HL-60/S4 (cell line): ENCODE data around the gene CREB5.

Source experiments
- in situ Hi-C: fragments of 300-500 bp; cut with MboI; formaldehyde crosslinking; loops from 2 replicates; pipeline ENCODE4 v1.14.3; 2022; ENCODE audit warnings: low sequenced_read_pairs

Gene CREB5

DNA sequence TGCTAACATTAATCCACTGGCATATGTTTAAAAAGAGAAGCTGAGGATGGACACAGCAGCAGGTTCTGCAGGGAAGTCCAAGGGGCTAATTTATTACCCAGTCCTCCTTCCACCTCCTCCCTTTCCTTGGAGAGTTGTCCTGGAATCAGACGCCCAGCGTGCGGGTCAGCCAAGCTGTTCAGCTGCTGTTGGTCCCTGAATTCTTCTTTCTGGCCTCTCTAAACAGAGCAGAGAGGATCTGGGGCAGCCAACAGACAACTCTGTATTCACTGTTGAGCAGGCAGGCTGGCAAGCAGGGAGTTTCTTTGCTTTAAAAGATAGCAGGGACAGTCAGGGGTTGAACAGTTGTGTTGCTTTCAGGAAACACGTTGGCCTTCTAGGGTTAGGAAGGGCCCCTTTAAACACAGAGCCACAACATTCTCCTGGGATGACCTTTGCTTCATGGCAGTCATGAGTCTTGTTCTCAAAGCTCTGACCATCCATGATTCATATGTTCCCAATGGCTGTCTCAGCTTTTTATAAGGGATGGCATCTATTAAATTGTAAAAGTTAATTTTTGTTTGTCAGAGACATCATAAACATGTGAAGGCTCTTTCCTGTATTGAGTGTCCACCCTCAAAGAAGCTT, 217.0 kb downstream of the CREB5 start:
- in situ Hi-C loops, result no loop called here

DNA sequence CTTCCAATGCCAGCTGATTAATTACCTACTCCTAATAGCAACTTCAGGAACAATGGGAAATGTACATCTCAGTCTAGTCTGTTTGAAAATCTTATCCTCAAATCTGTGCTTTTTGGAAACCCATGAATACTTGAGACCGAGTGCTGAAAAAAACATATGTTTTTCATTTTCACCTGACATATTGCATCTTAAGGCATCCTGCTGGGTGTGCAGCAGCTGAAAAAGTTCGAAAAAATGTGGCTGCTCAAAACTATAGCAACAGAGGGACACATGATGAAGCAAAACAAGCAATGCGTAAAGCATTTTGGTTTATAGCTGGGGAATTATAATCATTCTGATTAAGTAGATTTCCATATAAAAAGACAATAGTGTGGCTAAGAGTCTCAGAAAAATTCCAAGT, 218.0 kb downstream of the CREB5 start:
- in situ Hi-C loops, result no loop called here

DNA sequence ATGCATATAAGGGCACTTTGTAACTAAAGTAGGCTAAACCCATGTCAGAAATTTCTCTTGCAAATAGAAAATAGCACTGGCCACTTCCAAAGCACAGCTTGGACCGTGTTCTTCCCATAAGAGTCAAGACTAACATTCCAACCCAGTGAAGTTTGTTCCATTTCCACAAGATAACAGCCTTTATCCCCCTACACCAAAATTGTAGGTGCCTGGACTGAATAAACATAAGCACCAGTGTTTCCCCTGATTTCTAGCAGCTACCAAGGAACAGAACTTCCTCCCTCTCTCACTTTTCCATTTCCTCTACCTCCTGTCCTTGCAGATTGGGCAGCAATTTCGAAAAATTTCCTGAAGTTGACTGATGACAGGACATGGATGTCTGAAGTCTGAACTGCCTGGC, 219.7 kb downstream of the CREB5 start:
- in situ Hi-C loops, result no loop called here

DNA sequence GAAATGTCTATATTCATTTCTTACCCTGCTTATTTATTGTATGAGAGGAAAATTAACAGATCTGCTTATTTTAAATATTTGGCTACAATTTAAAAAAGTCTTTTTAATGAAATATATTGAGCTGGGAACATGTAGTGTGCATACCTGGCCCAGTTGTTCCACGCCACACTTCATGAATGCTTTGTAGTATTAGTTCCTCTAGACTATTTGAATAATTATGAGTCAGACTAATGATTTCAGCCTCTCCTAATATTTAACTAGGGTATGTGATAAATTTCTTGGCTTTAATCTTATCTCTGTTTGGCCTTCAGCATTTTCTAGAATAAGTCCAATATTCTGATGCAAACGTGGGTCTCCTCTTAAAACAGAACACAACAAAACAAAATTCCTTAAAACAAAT, 226.6 kb downstream of the CREB5 start:
- in situ Hi-C loops, result no loop called here

DNA sequence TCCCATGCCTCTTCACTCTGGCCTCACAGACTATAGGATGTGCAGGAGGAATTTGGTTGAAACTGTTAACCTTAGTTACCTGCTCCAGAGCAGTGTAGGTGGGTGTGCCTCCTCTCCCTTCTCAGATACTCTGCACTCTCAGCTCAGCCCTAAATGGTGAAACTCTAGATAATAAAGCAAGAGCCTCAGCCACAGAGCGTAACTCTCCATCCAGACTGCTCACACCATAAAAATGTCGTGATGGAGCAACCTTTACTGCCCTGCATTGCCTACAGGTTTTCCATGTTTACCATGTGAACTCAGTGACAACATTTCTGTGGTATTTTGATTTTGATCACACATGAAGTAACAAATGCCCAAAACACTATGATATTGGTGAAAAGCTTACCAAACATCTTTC, 227.7 kb downstream of the CREB5 start:
- in situ Hi-C loops, result no loop called here

DNA sequence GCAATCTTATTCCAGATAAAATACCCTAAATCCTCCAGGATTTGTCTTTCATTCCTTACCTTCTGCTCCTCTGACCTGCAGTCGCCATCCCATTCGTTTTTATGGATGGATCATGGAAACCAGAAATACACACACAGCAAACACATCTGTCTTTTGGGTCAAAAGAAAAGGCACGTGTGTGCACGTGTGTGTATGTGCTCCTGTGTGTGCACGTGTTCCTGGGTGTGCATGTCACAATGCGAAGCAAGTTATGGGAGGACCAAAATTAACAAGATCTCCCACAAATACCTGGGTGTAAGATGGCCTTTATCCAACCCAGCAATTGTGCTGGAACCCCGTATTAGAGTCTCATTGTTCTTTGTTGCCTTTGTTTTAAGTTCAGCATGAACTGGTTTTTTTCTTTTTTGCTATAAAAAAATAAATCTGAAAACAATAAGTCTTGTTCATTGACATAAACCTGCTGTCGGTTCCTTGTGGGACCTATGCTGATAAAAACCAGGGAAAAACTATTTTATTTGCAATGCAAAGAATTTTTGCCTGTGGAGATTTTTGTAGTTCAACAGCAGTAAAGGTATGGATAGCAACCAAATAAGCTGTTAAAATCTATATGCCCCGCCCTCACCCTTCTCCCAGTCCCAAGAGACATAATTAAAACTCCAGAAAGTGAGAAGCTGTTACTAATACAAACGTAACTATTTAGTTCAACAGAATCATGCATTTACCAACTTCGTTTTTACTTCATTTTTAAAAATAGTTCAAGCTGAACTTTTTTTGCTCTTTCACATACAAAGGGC, 229.6 kb downstream of the CREB5 start:
- in situ Hi-C loops, result no loop called here

DNA sequence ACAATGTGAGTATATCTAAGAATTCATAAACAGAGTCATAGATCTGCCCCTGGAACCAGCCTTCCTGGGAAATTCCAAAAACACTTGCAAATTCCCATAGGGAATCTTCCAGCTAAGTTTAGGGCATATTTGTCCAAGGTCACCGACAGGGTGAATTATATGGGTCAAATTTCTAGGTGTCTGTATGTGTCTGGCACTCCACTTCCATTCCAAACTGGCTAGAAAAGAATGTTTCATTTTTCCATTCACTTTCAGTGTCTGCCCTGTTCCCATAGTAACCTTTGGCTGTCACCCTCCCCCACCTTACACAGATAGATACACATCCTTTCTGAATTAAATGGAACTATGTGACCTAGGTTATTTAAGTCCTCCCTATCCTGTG, 230.9 kb downstream of the CREB5 start:
- in situ Hi-C loops, result no loop called here

DNA sequence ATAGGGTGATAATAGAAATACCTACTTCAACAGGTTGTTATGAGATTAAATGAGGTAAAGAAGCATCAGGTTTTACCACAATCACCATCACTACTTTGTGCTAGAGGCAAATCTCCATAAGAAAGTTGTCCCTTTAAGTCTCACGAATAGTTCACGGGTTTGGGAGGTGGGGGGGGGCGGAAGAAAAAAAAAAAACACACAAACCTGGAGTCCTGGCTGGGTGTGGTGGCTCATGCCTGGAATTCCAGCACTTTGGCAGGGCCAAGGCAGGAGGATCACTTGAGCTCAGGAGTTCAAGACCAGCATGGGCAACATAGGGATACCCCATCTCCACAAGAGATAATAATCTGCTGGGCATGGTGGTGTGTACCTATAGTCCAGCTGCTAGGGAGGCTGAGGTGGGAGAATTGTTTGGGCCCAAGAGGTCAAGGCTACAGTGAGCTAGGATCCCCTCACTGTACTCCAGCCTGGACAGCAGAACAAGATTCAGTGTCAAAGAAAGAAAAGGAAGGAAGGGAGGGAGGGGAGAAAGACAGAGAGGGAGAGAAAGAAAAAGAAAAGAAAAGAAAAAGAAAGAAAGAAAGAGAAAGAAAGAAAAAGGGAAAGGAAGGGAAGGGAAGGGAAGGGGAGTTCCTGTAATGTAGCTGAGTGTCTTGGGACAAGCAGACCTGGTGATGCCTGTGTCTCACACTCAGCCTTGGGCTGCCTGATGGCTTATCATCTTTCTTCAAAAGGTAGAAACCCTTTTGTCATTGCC, 231.4 kb downstream of the CREB5 start:
- in situ Hi-C loops, result no loop called here

DNA sequence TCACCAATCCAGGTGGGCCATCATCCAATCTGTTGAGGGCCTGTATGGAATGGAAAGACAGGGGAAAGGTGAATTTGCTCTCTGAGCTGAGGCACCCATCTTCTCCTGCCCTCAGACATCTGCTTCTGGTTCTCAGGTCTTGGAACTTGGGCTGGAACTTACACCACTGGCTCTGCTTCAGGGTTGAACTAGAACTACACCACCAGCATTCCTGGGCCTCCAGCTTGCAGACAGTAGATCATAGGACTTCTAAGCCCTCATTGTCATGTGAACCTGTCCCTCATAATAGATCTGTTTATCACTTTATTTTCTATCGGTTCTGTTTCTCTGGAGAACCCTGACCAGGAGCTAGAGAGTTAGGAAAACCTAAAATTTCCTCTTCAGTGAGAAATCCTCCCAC, 233.5 kb downstream of the CREB5 start:
- in situ Hi-C loops, result no loop called here

DNA sequence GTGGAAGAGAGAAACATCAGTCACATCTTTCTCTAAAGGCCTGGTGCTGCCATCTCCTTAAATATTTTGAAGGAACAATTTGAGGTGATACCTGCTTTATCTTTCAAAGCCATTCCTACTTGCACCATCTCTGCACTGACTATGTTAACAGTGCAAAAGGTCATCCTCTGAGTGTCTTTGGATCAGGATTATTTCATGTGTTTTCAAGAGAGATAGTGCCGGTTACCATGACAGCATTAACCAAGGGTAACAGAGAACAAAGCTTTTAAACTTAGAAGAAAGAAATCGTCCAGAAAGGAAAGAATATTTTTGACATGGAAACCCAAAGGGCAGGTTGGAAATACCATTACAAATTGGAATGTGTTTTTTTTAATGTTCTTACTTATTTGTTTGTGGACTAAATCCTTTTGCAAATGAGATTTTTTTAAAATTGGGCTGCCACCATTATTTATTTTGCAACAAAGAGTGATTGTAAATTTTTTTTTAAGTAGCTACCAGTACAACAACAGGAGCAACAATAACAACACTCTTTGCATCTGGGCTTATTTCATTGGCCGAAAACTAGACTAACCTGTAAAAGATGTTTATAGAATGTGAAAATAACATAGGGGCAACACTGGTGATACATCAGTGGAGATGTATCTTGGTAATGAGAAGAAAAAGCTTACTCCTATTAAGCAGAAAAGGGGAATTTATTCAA, 234.2 kb downstream of the CREB5 start:
- in situ Hi-C loops, result no loop called here

DNA sequence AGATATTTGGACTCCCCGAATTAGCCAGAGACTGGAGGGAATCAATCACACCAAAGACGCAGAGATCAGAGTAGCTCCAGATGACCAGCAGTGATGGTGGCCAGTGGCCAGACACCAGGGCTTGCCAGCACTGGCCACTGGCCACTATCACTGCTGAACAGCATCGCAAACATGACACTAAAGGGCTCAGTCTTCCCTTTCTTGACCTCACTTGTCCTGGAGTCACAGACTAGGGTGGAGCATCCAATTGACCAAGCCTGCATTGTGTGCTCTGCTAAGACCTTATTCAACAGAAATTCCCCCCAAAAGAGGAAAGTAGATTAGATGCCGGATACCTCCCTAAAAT, 234.7 kb downstream of the CREB5 start:
- in situ Hi-C loops, result no loop called here

DNA sequence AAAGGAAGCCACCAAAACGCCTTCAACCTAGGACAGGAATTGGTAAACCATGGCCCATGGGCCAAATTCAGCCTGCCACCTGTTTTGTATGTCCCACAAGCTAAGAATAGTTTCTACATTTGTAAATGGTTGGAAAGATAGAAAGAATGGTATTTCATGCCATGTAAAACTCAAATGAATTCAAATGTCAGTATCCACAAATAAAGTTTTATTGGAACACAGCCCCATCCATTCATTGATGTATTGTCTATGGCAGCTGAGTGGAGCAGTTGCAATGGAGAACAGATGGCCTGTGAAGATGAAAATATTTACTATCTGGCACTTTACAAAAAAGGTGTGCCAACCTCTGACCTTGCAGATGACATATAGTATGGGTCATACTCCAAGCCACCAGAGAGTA, 236.9 kb downstream of the CREB5 start:
- in situ Hi-C loops, result no loop called here

DNA sequence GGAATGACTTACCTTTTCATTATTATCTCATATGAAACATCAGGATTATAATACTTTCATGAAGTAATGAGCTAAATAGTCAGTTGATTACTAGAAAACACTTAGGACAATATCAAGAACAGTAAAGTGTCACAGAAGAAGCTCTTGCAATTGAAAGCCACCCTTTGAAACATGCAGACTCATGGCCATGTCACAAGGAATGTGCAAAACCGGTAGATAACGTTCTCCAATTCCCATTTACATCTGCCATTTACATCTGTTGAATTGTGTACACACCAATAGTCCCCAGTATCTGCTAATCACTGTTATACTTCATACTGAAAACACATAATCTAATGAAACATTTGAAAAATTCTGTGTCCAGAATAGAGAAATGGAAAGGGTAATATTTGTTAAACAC, 237.5 kb downstream of the CREB5 start:
- in situ Hi-C loops, result no loop called here

DNA sequence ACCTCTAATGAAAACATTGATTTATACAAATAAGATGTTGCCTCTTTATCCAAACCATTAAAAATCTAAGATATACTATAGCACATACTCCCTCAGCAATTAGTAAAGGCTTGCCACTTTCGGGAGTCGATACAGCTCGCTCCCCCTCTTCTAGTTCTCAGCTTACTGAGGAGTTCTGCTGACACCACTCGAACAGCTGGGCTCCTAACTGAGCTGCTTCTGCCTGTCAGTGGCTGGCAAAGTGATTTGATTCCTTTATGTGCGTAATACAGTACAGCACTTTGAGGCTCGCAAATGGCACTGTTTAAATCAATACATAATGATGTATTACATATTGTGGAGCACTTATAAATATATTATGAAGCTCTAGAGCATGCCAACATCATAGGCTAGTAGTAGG, 241.8 kb downstream of the CREB5 start:
- in situ Hi-C loops, result no loop called here

DNA sequence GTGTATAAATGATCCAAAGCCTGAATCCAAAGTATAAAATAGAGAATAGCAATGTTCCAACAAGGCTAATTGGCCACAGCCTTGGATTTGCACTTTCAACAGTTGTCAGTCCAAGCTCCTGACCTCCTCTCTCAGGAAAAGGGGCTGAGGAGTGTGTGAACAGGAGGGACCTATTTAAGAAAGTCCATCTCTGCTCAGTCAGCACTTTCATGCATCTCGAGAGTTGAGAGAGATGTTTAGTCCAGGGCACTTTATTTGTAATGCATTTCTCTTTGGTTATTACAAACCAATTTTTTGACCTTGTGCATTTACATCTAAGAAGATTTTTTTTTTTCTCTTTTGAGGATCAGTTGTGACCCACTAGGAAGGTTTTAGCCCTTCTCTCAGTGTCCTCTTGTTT, 244.2 kb downstream of the CREB5 start:
- in situ Hi-C loops, result no loop called here

DNA sequence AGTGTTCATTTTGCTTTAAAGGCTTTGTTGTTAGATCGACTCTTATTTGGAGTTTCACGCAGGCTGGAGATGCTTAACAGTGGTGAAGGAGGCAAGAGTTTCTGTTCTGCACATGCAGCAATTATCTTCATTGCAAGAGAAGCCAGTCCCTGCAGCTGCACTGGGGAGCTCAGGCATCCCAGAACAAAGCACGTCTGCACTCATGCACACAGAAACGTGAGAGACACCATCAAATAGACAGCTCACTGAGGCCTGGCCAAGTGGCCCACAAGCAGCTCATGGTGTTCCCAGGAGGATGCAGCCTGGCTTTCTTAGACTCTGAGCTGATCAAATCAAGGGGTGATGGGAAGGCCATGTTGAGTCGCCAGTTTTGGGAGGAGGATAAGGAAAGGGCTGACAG, 246.1 kb downstream of the CREB5 start:
- in situ Hi-C loops, result no loop called here

DNA sequence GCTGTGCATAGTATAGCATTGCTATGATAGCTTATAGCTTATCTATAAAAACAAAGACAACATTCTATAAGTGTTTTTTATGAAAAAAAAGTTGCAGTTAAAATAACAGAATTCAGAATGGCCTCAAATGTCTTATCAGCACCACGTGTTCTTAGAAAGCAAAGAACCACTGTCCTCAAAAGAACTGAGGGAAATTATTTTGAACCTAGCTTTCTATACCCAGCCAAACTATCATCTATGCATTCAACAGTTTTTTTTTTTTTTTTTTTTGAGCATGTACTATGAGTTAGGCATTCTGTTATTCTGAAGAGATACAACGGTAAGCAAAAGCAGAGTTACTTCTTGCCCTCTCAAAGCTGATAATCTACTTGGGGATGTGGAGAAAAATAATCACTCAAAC, 247.8 kb downstream of the CREB5 start:
- in situ Hi-C loops, result no loop called here

DNA sequence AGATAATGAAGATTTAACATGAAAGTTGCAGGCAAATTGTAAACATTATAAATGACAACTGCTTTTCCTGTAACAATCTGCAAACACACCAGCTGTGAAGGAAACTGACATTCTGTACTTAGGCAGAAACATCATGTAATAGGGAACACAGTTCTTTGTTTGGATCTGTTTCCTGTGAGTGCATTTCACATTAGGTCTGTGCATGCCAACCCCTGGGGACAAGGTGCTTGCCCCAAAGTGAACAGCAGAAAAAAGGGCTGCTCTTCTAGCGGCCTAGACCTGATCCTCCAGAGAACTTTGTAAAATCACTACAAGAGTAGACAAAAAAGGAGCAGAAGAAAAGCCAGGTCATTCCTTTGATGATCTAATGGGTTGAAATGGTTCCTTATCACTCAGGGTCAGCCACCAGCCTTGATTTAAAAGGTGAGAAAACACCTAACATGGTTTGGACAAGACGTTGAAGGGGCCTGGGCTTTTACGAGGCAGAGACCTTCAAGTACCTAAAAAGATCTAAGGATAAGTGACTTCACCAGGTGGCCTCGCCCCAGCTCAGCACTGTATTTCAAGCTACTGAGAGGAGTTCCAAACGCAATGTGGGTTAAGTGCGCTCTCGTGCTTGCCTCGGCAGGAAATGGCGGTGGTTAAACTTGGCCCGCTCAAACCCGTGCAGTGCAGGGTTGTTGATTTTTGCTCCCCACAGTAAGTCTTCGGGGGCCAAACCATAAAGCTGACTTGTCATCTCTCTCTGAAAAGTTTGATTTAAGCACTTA, 249.7 kb downstream of the CREB5 start:
- in situ Hi-C loops, result no loop called here

DNA sequence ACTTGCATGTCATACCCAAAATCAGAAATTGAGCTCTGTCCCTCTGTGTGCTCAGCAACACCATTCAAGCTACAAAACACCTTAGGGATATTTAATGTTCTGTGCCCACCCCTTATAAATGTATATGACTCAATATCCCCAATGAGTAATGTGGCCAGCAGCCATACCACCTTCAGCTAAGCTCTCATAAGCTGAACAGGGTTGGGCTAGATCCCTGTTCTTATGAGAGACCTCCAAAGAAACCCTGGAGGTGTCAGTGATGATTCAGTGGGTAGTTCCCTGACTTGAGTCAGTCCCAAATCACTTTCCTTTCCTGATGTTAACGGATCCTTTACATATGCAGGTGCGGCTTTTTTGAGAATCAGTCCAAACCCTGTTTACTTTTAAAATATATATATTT, 253.8 kb downstream of the CREB5 start:
- in situ Hi-C loops, result no loop called here

DNA sequence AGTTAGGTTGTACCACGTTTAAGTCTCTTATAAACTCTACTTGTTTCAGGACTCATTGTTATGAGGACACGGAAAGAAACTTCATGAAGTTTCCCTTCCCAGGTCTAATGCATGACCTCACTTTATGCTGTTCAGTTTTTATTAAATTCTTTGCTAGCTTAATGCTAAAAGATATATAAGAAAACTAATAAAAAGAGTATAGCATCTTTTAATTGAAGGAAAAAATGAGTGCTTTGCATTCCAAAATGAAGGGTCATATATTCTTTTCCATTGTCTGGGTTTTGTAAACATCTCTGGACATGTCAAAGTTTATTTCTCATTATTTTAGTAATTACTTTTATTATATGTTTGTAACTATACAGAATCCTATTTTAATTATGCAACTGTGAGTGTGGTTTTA, 255.8 kb downstream of the CREB5 start:
- in situ Hi-C loops, result no loop called here

DNA sequence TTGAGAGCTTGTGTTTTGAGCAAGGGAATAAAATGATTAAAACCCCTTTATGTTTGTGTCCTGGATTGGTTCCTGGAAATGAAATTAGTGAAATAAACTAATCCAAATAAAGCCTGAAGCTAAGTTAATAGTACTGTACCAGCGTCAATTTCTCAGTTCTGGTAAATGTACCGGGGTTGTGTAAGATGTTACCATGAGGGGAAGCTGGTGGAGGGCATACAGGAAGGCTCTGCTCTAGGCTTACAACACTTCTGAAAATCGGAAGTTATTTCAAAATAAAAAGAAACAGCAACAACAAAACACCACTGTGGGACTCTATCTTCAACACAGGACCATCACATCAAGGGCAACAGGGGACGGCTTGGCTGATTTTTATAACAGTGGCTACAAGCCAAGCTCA, 257.0 kb downstream of the CREB5 start:
- in situ Hi-C loops, result no loop called here
